ENCODE results near the gene CEP126.
"Not testable (repeated sequence)": the region's sequence is repeated elsewhere in the genome, so short reads cannot be mapped to it uniquely, and the experiment has no call there.

CEP126 gene

DNA sequence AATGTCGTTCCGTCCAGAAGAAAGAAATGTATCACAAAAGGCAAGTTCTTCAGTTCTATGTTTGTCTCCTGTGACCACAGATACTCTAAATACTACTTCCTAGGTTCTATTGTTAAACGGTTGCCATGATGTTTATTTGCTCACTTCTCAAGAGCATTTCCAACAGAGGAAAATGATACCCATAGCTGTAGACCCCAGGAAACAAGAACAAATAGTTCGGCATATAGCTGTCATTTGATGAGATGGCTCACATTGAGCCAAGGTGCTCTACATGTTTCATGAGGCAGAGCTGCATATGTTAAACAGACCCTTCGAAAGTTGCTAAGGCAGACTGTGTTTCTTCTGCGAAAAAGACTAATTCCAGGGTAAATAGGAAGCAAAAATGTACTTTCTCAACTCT is 16.9 kb downstream of the CEP126 start:
- DNase-seq (ENCODE audit: low read depth in 2 of 3, low spot score in 1 of 3) = no peak

DNA sequence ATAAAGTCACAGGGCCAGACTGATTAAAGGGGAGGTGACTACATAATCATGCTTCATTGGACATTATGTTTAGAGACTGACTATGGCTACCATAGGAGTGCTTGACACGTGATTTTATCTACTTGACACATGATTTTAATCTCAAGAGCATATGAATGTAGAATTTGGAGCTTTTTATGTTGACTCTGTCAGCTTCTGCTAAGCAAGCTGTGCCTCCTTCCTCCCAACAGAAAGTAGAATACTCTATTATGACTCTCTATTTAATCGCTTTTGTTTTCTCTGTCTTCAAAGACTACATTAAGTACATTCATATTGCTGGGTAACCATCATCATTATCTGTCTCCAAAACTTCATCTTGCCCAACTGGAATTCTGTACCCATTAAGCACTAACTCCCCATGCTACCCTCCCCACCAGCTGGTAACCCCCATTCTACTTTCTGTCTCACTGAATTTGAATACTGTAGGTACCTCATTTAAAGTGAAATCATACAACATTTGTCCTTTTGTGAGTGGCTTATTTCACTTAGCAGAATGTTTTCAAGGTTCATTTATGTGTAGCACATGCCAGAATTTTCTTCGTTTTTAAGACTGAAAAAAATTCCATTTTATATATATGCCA is 26.2 kb downstream of the CEP126 start:
- DNase-seq (ENCODE audit: low read depth in 2 of 3, low spot score in 1 of 3) = no peak

- DNase-seq (ENCODE audit: low read depth in 2 of 3, low spot score in 1 of 3) = no peak
These were observed 30.1 kb downstream of the CEP126 start for GRCh38 chr11:101944923-101945322.

GRCh38 chr11:101945448-101945847 is 30.6 kb downstream of the CEP126 start:
- no peak for DNase-seq (ENCODE audit: low read depth in 2 of 3, low spot score in 1 of 3)

- DNase-seq (ENCODE audit: low read depth in 2 of 3, low spot score in 1 of 3) = no peak
These were observed 34.9 kb downstream of the CEP126 start for GRCh38 chr11:101949680-101950220.

GRCh38 chr11:101955278-101955677 is 40.5 kb downstream of the CEP126 start:
- DNase-seq (ENCODE audit: low read depth in 2 of 3, low spot score in 1 of 3) = no peak

GRCh38 chr11:101955701-101956100 is 40.9 kb downstream of the CEP126 start:
- DNase-seq (ENCODE audit: low read depth in 2 of 3, low spot score in 1 of 3) = no peak

DNA sequence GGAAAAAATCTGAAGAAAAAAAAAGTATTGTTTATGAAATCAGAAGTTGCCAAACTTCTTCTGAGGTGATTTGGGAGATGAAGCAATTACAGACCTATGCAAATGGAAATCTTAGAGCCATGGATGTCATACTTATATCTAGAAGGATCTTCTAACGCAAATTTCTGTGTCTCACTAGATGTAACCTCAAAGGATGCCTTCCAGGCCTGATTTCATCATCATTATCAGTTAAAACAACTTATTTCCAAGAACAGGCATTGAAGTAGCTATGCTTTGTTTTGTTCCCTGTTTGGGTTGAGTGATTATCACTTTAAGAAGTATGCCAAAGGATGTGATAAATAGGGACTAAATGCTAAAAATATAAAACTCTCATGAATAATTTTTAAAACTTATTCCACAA is 45.4 kb downstream of the CEP126 start:
- no peak for DNase-seq (ENCODE audit: low read depth in 2 of 3, low spot score in 1 of 3)

GRCh38 chr11:101964200-101964599 is 49.4 kb downstream of the CEP126 start:
- not testable (repeated sequence) for DNase-seq (ENCODE audit: low read depth in 2 of 3, low spot score in 1 of 3)

DNA sequence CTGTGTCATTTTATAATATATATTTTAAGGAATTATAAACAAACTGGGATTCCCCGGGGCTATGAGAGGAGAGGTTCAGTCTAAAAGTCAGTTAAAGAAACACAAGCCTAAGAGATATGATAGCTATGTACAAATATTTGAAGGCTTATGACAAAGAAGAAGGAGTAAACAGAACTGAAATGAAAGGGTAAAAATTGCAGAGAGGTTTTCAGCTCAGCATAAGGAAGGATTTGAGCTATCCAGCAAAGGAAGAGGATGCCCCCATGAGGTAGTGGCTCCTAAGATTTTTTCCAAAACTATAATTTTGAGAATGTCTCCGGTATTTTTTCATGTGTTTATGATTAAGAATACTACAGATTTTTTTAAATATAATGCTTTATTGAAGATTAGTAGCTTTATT is 59.4 kb downstream of the CEP126 start:
- no peak for DNase-seq (ENCODE audit: low read depth in 2 of 3, low spot score in 1 of 3)

DNA sequence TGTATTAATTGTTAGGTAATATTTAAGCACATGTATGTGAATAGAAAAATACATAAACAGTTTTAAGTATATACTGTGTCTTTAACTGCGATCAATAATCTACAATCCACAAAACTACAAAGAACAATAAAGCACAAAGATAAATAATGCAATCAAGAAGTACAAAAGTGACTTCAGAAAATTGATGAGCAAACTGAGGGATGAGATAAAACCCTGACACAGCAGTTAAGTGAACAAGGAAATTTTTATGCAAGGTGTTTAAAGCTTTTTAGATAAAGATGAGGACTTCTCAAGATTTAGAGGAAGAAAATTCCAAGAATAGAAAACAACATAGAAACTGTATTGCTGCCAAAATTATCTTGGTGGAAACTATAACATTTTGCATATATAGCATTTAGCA is 60.0 kb downstream of the CEP126 start:
- no peak for DNase-seq (ENCODE audit: low read depth in 2 of 3, low spot score in 1 of 3)

DNA sequence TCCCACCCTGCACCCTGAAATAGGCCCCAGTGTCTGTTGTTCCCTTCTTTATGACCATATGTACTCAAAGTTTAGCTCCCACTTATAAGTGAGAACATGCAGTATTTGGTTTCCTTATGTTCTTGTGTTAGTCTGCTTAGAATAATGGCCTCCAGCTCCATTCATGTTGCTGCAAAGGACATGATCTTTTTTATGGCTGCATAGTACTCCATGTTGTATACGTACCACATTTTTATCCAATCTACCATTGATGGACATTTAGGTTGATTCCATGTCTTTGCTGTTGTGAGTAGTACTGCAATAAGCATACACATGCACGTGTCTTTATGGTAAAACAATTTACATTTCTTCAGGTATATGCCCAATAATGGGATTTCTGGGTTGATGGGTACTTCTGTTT is 60.9 kb downstream of the CEP126 start:
- no peak for DNase-seq (ENCODE audit: low read depth in 2 of 3, low spot score in 1 of 3)

GRCh38 chr11:101987370-101987769 is 72.6 kb downstream of the CEP126 start:
- DNase-seq (ENCODE audit: low read depth in 2 of 3, low spot score in 1 of 3) = no peak

- no peak for DNase-seq (ENCODE audit: low read depth in 2 of 3, low spot score in 1 of 3)
These were observed 78.4 kb downstream of the CEP126 start for GRCh38 chr11:101993172-101993571.

GRCh38 chr11:101994052-101994469 is 79.3 kb downstream of the CEP126 start:
- DNase-seq (ENCODE audit: low read depth in 2 of 3, low spot score in 1 of 3) = not testable (repeated sequence)

- no peak for DNase-seq (ENCODE audit: low read depth in 2 of 3, low spot score in 1 of 3)
These were observed 81.3 kb downstream of the CEP126 start for GRCh38 chr11:101996111-101996510.

DNA sequence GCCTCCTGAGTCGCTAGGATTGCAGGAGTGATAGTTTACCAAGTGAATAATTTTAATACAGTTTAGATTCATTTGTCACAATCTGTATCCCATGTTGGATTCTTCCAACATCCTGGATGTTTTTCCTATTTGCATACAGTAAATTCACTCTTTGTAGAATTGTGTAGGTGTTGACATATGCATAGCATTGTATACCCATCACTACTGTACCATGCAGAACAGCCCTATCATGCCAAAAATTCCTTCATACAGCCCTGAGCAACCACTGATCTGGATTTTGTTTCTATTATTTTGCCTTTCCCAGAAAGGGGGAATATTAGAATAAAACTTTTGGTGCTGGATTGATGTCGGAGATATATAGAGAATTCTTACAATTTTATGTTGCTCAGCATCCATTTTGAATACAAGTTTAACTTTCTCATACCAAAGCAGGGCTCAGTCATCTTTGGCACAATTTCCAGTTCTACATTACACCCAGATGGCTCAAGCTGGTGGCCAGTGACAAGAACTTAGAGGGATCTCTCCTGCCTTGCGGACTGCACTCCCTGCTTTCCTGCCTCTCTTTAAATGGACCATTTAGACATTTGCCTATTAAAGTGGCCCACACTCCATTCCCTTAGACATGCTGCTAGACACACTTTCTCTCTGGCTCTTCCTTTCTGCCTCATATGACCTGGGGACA is 87.0 kb downstream of the CEP126 start:
- no peak for DNase-seq (ENCODE audit: low read depth in 2 of 3, low spot score in 1 of 3)

DNA sequence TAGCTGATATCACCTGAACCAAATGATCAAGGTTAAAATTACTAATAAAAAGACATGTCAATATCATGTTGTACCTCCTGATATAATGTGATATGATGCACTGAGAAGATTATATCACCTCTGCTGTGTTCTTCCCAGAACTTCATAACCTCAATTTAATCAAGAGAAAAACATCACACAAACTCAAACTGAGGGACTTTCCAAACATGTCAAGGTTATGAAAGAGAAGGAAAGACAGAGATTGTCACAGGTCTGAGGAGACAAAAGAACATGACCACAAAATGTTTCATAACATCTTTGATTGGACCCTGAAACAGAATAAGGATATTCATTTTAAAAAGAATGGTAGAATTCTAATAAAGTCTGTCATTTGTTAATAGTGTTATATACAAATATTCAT is 89.4 kb downstream of the CEP126 start:
- no peak for DNase-seq (ENCODE audit: low read depth in 2 of 3, low spot score in 1 of 3)

GRCh38 chr11:102005306-102005705 is 90.5 kb downstream of the CEP126 start:
- DNase-seq (ENCODE audit: low read depth in 2 of 3, low spot score in 1 of 3) = no peak

- DNase-seq (ENCODE audit: low read depth in 2 of 3, low spot score in 1 of 3) = no peak
These were observed 92.2 kb downstream of the CEP126 start for GRCh38 chr11:102006835-102007566.

DNA sequence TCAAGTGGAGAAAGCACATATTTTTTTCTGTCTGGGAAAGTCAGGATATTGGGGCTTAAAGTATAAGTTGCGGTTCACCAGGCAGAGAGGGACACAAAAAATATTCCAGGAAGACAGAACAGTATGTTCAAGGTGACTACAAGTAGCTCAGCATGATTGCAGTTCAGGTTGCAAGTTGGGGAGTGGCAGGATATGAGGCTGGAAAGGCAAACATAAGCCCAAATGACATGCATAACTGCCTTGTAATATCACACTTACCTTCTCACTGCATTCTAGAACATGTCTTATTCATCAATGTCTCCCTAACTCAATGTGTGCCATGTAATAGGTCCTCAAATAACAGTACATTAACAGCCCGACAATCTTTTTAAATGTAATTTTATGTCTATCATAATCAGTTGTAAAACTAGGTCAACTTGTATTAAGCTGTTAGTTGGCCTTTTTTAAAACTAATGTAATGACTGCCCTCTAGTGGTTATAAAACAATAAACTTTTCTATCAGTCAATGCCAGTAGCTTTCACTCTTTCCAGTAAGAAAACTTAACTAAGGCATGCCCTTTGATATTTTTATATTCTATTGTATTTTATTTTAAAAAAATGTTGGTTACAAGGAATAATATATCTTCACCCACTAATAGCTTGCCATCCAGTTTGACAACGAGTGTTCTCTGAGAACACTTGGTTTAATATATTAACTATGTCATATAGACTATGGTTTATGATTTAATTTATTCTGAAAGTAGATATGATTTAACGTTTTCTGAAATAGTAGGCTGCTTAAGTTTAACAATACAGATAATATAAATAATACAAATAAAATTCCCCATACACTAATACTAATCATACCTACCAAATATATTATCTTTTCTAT is 93.0 kb downstream of the CEP126 start:
- DNase-seq (ENCODE audit: low read depth in 2 of 3, low spot score in 1 of 3) = no peak
